GM12891 (cell line): Measurements from ENCODE around the gene LRP1.

Experiments
- PAX5 ChIP-seq: IDR thresholded peaks from 2 replicates; pipeline ENCODE4 v1.6.1; 2011; ENCODE audit warnings: low read length, moderate library complexity, mild to moderate bottlenecking; ENCODE audit not compliant: insufficient read depth, severe bottlenecking
- POLR2A ChIP-seq: IDR thresholded peaks from 2 replicates; pipeline ENCODE4 v1.6.1; 2011; ENCODE audit warnings: low read depth, low read length, control low read depth
- POLR2AphosphoS5 ChIP-seq: IDR thresholded peaks from 2 replicates; pipeline ENCODE4 v1.6.1; 2011; ENCODE audit warnings: low read depth, low read length, control low read depth
- SPI1 ChIP-seq: IDR thresholded peaks from 2 replicates; pipeline ENCODE4 v1.6.1; 2011; ENCODE audit warnings: low read depth, low read length, control low read depth

DNA sequence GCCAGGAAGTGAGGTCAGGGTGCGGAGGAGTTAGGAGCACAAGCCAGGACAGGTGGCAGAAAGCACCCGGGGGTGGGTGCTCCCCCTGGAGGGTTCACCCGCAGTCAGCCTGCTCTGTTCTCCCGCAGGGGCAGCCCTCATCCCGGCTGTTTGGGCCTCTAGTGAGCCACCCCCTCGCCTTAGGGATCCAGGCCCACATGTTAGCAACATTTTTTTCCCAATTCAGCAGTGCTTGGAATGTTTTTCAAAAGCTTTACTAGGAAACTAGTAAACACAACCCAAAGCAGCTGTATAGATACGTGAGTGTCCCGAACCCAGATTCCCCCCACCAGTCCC lies 59.8 kb downstream of the LRP1 start:
- no peak for TF ChIP-seq POLR2AphosphoS5
- no peak for TF ChIP-seq POLR2A
- TF ChIP-seq SPI1: no peak
- no peak for TF ChIP-seq PAX5
